HepG2 (cell line): ENCODE data around the gene IFNLR1. TPM values are rescaled to one million over a fixed set of nuclear protein-coding genes. Genes with fewer than 3 reads are reported as not detected.

ENCODE experiments used
- SAP130 ChIP-seq: IDR thresholded peaks from 2 replicates; pipeline ENCODE4 v1.6.1; 2016; ENCODE audit warnings: low read depth
- ZFX ChIP-seq: sonication (generic); formaldehyde crosslinking; IDR thresholded peaks from 2 replicates; pipeline ENCODE4 v1.4.0; 2020; ENCODE audit warnings: mild to moderate bottlenecking, low read depth, missing genetic modification reagents, moderate library complexity
- ZKSCAN5 ChIP-seq: sonication (generic); formaldehyde crosslinking; IDR thresholded peaks from 2 replicates; pipeline ENCODE4 v1.5.1; 2020; ENCODE audit warnings: mild to moderate bottlenecking, missing genetic modification reagents
- ZNF232 ChIP-seq: sonication (generic); formaldehyde crosslinking; IDR thresholded peaks from 2 replicates; pipeline ENCODE4 v1.4.0; 2020; ENCODE audit warnings: missing genetic modification reagents, borderline replicate concordance
- ZNF460 ChIP-seq: sonication (generic); formaldehyde crosslinking; IDR thresholded peaks from 2 replicates; pipeline ENCODE4 v1.5.1; 2020; ENCODE audit warnings: missing genetic modification reagents, mild to moderate bottlenecking, borderline replicate concordance
- ZNF660 ChIP-seq: sonication (generic); formaldehyde crosslinking; IDR thresholded peaks from 2 replicates; pipeline ENCODE4 v1.5.1; 2020; ENCODE audit warnings: mild to moderate bottlenecking, low read depth, missing genetic modification reagents, borderline replicate concordance
- polyA plus RNA-seq, 8 experiments: library from polyadenylated mRNA; depleted of rRNA in 3 of 8; stranded (reverse) in 7 of 8; unstranded in 1 of 8; fragments of >200 nt; fragmentation: Illumina TruSeq in 4 of 8; extraction: Trizol in 4 of 8; gene quantifications; 2 replicates each; pipeline versions ENCODE4 v1.2.1 to v1.2.3, GENCODE V29; 2011 to 2016; ENCODE audit warnings: low read depth in 4 of 8, missing spikeins in 1 of 8, mixed read lengths in 1 of 8; ENCODE audit not compliant: insufficient read depth in 1 of 8
- total RNA-seq, 5 experiments: library from RNA; depleted of rRNA; stranded (reverse); fragments of >200 nt; fragmentation: Illumina TruSeq; extraction: Trizol; gene quantifications; 2 replicates each; pipeline ENCODE4 v1.2.3, GENCODE V29; 2016; ENCODE audit warnings: low read depth in 1 of 5
- TF ChIP-seq, protein P1 (sequence below): sonication (generic); formaldehyde crosslinking; IDR thresholded peaks from 2 replicates; pipeline ENCODE4 v1.4.0; 2020; ENCODE audit warnings: missing genetic modification reagents
- TF ChIP-seq, protein P2 (sequence below): sonication (generic); formaldehyde crosslinking; IDR thresholded peaks from 2 replicates; pipeline ENCODE4 v1.8.0; 2022; ENCODE audit warnings: mild to moderate bottlenecking, missing genetic modification reagents
- TF ChIP-seq, protein P3 (sequence below): sonication (generic); formaldehyde crosslinking; IDR thresholded peaks from 2 replicates; pipeline ENCODE4 v1.5.0; 2020; ENCODE audit warnings: missing genetic modification reagents

Gene IFNLR1
- total and polyA plus RNA-seq, 2 of the 13 experiments (the other 11 are each of a cell fraction or from before 2014, with no cell fraction given) = 3.8 to 8.5 TPM

DNA sequence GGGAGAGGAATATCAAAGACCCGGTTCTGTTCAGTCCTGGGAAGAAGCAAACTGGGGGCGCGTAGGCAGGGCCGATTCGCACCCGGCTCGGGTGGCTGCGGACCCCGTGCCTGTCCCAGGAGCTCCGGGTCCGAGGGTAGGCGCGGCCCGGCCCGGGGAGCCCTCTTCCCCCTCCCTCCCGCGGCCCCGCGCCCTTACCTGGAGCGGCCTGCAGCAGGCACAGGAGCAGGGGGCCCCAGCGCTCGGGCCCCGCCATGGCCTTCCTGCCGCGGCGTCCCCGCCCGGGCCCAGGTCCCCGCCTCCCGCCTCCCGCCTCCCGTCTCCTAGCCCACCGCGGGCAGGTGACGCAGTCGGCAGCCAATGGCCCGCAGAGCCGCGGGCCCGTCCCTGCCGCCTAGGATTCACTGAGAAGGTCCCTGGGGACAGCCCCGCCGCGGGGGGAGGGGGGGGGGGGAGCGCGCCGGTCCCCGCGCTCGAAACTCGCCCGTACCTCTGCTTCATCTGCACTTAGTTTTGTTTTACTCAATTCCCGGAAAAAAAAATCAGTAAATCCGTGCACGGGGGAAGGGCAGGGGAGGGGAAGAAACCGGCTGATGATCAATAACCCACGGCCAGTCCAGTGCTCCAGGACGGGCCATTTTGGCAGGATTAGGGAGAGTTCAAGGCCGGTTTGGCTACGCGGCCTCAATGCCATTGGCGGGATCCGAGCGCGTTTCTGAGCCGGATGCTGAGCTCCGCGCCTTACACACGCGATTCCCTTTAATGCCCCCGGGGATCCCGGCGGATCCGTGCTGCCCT is at the start of gene IFNLR1 (continued):
- TF ChIP-seq, protein P1, sequence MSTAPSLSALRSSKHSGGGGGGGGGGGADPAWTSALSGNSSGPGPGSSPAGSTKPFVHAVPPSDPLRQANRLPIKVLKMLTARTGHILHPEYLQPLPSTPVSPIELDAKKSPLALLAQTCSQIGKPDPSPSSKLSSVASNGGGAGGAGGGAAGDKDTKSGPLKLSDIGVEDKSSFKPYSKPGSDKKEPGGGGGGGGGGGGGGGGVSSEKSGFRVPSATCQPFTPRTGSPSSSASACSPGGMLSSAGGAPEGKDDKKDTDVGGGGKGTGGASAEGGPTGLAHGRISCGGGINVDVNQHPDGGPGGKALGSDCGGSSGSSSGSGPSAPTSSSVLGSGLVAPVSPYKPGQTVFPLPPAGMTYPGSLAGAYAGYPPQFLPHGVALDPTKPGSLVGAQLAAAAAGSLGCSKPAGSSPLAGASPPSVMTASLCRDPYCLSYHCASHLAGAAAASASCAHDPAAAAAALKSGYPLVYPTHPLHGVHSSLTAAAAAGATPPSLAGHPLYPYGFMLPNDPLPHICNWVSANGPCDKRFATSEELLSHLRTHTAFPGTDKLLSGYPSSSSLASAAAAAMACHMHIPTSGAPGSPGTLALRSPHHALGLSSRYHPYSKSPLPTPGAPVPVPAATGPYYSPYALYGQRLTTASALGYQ (CRISPR knock-in tag) = 0 out of 2 replicates have a peak, but pooled peaks have one; percentile 12
- TF ChIP-seq ZNF460 (no peak), ZNF660 (no peak), ZNF232 (CRISPR knock-in tag) (no peak), ZKSCAN5 (CRISPR knock-in tag) (no peak), ZFX (CRISPR knock-in tag) (peak; percentile 78), SAP130 (CRISPR knock-in tag) (peak; percentile 51; the same call in 1 of the 2 replicates)
- TF ChIP-seq, protein P2, sequence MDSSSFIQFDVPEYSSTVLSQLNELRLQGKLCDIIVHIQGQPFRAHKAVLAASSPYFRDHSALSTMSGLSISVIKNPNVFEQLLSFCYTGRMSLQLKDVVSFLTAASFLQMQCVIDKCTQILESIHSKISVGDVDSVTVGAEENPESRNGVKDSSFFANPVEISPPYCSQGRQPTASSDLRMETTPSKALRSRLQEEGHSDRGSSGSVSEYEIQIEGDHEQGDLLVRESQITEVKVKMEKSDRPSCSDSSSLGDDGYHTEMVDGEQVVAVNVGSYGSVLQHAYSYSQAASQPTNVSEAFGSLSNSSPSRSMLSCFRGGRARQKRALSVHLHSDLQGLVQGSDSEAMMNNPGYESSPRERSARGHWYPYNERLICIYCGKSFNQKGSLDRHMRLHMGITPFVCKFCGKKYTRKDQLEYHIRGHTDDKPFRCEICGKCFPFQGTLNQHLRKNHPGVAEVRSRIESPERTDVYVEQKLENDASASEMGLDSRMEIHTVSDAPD (CRISPR knock-in tag) = 0 out of 2 replicates have a peak, but pooled peaks have one; percentile 45
- TF ChIP-seq, protein P3, sequence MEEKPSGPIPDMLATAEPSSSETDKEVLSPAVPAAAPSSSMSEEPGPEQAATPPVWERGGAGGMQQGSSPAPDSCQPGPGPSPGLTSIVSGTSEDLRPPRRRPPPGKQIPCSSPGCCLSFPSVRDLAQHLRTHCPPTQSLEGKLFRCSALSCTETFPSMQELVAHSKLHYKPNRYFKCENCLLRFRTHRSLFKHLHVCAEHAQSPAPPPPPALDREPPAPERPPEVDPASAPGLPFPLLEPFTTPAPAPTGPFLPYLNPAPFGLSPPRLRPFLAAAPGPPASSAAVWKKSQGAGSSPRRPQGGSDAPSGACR = 0 out of 2 replicates have a peak, but pooled peaks have one; percentile 43
- TF ChIP-seq, all 625 proteins: peak for 98
